ENCODE results near the gene CDCA5. TPM values are rescaled to one million over a fixed set of nuclear protein-coding genes. Genes with fewer than 3 reads are reported as not detected.

The CDCA5 gene
- total and polyA plus RNA-seq, 2 of the 4 experiments (the other 2 are of a cell fraction): 9.1 to 14.0 TPM

- H3K4me1 ChIP-seq (ENCODE audit: control insufficient read depth, insufficient read depth, low read length): peaks cover 14% of the 10 kb centered on the region
- intact Hi-C loops (cut with micrococcal nuclease): loop anchor here (2.0 kb wide), 1 partner anchor 104 kb away; no protein-coding TSS in a partner anchor
- peak overlapping the region; percentile 86 for H3K4ac ChIP-seq (ENCODE audit: low read depth, low read length)
- no peak overlapping the region for H3K18ac ChIP-seq (ENCODE audit: low read depth, low read length)
- H3K27ac ChIP-seq (ENCODE audit: insufficient read depth, low read length): peak overlapping the region; percentile 47
- H2BK120ac ChIP-seq (ENCODE audit: low read depth, low read length): no peak overlapping the region
- peak overlapping the region; percentile 37 to 99; a peak in 3 of 4 replicates for H4K8ac ChIP-seq (ENCODE audit: low read depth in 2 of 2, low read length in 2 of 2)
- TF ChIP-seq MXI1 (IDR thresholded peaks at IDR 0.05; ENCODE audit: borderline replicate concordance, low read depth, low read length) (peak; percentile 59), CEBPB (IDR thresholded peaks at IDR 0.05; ENCODE audit: low read depth, low read length) (no peak), MAZ (IDR thresholded peaks at IDR 0.05; ENCODE audit: borderline replicate concordance, low read depth, low read length) (0 out of 2 replicates have a peak, but pooled peaks have one; percentile 23), ELK1 (IDR thresholded peaks at IDR 0.05; ENCODE audit: borderline replicate concordance, low read depth, low read length) (no peak), CTCF (conservative IDR thresholded peaks at IDR 0.05; ENCODE audit: low read depth, low read length) (no peak), CHD1 (IDR thresholded peaks at IDR 0.05; ENCODE audit: low read depth, low read length) (no peak), RCOR1 (IDR thresholded peaks at IDR 0.05; ENCODE audit: insufficient replicate concordance, low read length) (no peak), MAFK (IDR thresholded peaks at IDR 0.05; ENCODE audit: low read depth, low read length) (no peak), SMC3 (IDR thresholded peaks at IDR 0.05; ENCODE audit: low read depth, low read length) (no peak), USF2 (IDR thresholded peaks at IDR 0.05; ENCODE audit: low read depth, low read length) (peak; percentile 36; the same call in 1 of the 2 replicates), BHLHE40 (IDR thresholded peaks at IDR 0.05; ENCODE audit: low read depth, low read length) (peak; percentile 86), POLR2A (IDR thresholded peaks at IDR 0.05; ENCODE audit: low read depth, low read length) (no peak; the same call in none of the 2 replicates), RFX5 (IDR thresholded peaks at IDR 0.05; ENCODE audit: low read depth, low read length) (no peak)
- no peaks in the 10 kb centered on the region for H3K27me3 ChIP-seq (ENCODE audit: control insufficient read depth, insufficient read depth, low read length)
- dilution Hi-C loops (cut with HindIII; ENCODE audit: low sequenced_read_pairs, unreplicated experiment): no loop called here
- peak overlapping the region; percentile 63 for H3K4me2 ChIP-seq (ENCODE audit: low read depth, low read length)
- H3K79me1 ChIP-seq (ENCODE audit: low read depth in 1 of 2, low read length in 2 of 2): peaks cover 17 to 45% of the 10 kb centered on the region in 2 experiments
- no peak overlapping the region for H2BK20ac ChIP-seq (ENCODE audit: low read depth, low read length)
- H3K4me3 ChIP-seq (ENCODE audit: insufficient read depth, low read depth, low read length): peak overlapping the region; percentile 69
- peak overlapping the region; percentile 48 for H2AK5ac ChIP-seq (ENCODE audit: low read depth, low read length)
- H4K91ac ChIP-seq (ENCODE audit: insufficient read depth, low read depth, low read length): no peak overlapping the region
- H3K9ac ChIP-seq (ENCODE audit: low read depth, low read length): peak overlapping the region; percentile 61
- peak overlapping the region; percentile 19 for H2BK5ac ChIP-seq (ENCODE audit: low read depth, low read length, poor library complexity, severe bottlenecking)
- peak overlapping the region; percentile 49 for H4K5ac ChIP-seq (ENCODE audit: low read depth, low read length)
- in situ Hi-C loops (cut with MboI; ENCODE audit: low sequenced_read_pairs): no loop called here
- no peaks in the 10 kb centered on the region for H3K9me3 ChIP-seq (ENCODE audit: control insufficient read depth, insufficient read depth, low read length)
- POLR2A ChIA-PET (ENCODE audit: unreplicated experiment): interaction anchor here (1.6 kb wide), 1 partner anchor 65 kb away, joined by 5 read pairs; the partner anchor contains the start of gene CAPN1
- H3K36me3 ChIP-seq (ENCODE audit: control insufficient read depth, insufficient read depth, low read length): peaks cover 19% of the 10 kb centered on the region
- no peak overlapping the region for H3K14ac ChIP-seq (replicated peaks; ENCODE audit: low read depth, low read length)
- DNase-seq: peak; percentile 72
- CTCF ChIA-PET: no interaction called here
- 16% methylated on average over 51 of the region's 68 CpGs; no CpG with 5 or more reads in 1 of the 2 experiments for WGBS, 2 experiments (ENCODE audit: extremely low coverage in 2 of 2, insufficient read length in 1 of 2)
- peak overlapping the region; percentile 95 for H2AFZ ChIP-seq (replicated peaks; ENCODE audit: low read length, poor library complexity)
- no peak overlapping the region for H2BK15ac ChIP-seq (ENCODE audit: low read depth, low read length)
- no peak overlapping the region for H3K23ac ChIP-seq (ENCODE audit: low read depth, low read length)
- ATAC-seq (ENCODE audit: low read depth): peak; percentile 8
- BruUV-seq (replicated peaks): no TSS peak
- H3K56ac ChIP-seq (ENCODE audit: extremely low read depth, insufficient read depth, low read length): no peak overlapping the region
- 0 out of 2 replicates have a peak, but pooled peaks cover 2% of the 10 kb centered on the region for H3K9me1 ChIP-seq (ENCODE audit: insufficient read depth, low read length)
- peak overlapping the region; percentile 93 for H2AK9ac ChIP-seq (replicated peaks; ENCODE audit: low read depth, low read length, poor library complexity)
- H4K20me1 ChIP-seq (ENCODE audit: insufficient read depth, low read length): 0 out of 2 replicates have a peak, but pooled peaks cover under 1% of the 10 kb centered on the region
Measured at GRCh38 chr11:65116370-65117205, 32.7 kb upstream of the CDCA5 start.
